ENCODE data around the gene METTL9. TPM values are rescaled to one million over a fixed set of nuclear protein-coding genes. Genes with fewer than 3 reads are reported as not detected.

METTL9 gene
- total and polyA plus RNA-seq, 2 of the 13 experiments (the other 11 are each of a cell fraction or from before 2014, with no cell fraction given) = 123 to 204 TPM

DNA sequence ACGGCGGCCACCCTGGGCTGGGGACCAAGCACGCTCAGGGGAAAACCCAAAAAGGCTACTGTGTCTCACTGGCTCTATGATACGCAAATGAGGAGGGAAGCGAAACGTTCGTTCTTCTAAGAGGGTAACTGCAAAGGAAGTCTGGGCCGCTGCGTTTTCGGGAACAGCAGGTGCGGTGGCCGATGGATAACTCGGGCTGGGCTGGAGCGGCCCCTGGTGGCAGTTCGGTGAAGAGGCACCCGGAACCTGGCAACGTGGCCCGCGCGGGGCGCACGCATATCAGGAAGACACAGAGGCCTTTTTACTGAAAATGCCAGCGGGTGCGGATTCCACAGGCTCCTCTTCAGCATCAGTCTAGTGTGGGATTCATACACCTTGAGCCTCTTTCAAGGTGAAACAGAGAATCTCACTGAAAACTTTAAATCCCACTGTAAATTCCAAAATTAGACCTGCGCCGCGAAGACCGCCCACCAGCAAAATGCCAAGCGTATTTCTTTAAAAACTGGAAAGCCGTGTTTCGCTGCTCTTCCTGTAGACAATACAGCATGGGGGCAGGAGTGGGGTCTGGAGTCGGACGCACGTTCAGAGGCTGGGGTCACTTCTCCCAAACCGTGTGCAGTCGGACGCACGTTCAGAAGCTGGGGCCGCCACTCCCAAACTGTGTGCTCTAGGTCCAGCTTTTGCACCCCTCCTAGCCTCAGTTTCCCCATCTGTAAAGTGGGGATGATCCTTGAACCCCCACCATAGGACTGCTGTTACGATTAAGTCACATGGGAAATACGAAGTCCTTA lies 44.4 kb upstream of the METTL9 start (continued):
- TF ChIP-seq, protein P1, sequence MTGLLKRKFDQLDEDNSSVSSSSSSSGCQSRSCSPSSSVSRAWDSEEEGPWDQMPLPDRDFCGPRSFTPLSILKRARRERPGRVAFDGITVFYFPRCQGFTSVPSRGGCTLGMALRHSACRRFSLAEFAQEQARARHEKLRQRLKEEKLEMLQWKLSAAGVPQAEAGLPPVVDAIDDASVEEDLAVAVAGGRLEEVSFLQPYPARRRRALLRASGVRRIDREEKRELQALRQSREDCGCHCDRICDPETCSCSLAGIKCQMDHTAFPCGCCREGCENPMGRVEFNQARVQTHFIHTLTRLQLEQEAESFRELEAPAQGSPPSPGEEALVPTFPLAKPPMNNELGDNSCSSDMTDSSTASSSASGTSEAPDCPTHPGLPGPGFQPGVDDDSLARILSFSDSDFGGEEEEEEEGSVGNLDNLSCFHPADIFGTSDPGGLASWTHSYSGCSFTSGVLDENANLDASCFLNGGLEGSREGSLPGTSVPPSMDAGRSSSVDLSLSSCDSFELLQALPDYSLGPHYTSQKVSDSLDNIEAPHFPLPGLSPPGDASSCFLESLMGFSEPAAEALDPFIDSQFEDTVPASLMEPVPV (CRISPR knock-in tag; IDR thresholded peaks at IDR 0.05) = peak; percentile 98
- TF ChIP-seq ZNF687 (CRISPR knock-in tag; IDR thresholded peaks at IDR 0.05) (peak; percentile 91), SMC3 (IDR thresholded peaks at IDR 0.05; ENCODE audit: low read length) (peak; percentile 95), ZNF33A (CRISPR knock-in tag; IDR thresholded peaks at IDR 0.05; ENCODE audit: borderline replicate concordance) (no peak), ZNF619 (CRISPR knock-in tag; IDR thresholded peaks at IDR 0.05) (peak; percentile 99; the same call in 1 of the 2 replicates), CCDC6 (CRISPR knock-in tag; IDR thresholded peaks at IDR 0.05) (no peak), ZEB1 (IDR thresholded peaks at IDR 0.05; ENCODE audit: insufficient replicate concordance, low read depth) (peak; percentile 81), CREM (IDR thresholded peaks at IDR 0.05) (no peak), CREM (CRISPR knock-in tag; IDR thresholded peaks at IDR 0.05) (no peak), JUND (CRISPR knock-in tag; IDR thresholded peaks at IDR 0.05) (no peak), ZNF205 (CRISPR knock-in tag; IDR thresholded peaks at IDR 0.05) (peak; percentile 81), MAFF (IDR thresholded peaks at IDR 0.05; ENCODE audit: low read depth, low read length) (no peak), ZNF17 (CRISPR knock-in tag; IDR thresholded peaks at IDR 0.05) (no peak), CREB1 (IDR thresholded peaks at IDR 0.05) (no peak), CREB1 (CRISPR knock-in tag; IDR thresholded peaks at IDR 0.05) (no peak), RARA (CRISPR knock-in tag; IDR thresholded peaks at IDR 0.05) (peak; percentile 65), PRMT3 (CRISPR knock-in tag; IDR thresholded peaks at IDR 0.05; ENCODE audit: borderline replicate concordance, low read depth) (no peak), ZNF124 (CRISPR knock-in tag; IDR thresholded peaks at IDR 0.05) (peak; percentile 84; the same call in 1 of the 2 replicates), ZNF563 (CRISPR knock-in tag; IDR thresholded peaks at IDR 0.05) (no peak), NFE2L2 (IDR thresholded peaks at IDR 0.05; ENCODE audit: low read length) (peak; percentile 21; the same call in 1 of the 2 replicates), NONO (IDR thresholded peaks at IDR 0.05) (no peak), NONO (CRISPR knock-in tag; conservative IDR thresholded peaks at IDR 0.05) (peak; percentile 87), ZBTB33 (CRISPR knock-in tag; IDR thresholded peaks at IDR 0.05) (peak; percentile 92), ZNF775 (CRISPR knock-in tag; IDR thresholded peaks at IDR 0.05; ENCODE audit: borderline replicate concordance) (peak; percentile 69; the same call in 1 of the 2 replicates)

Data from HepG2 (cell line).